Spinal cord (tissue), 10 donors: ENCODE measurements around the gene CABP4. TPM values are rescaled to one million over a fixed set of nuclear protein-coding genes. Genes with fewer than 3 reads are reported as not detected.
A peak's percentile ranks its signal among the peaks of the same experiment; 100 is the strongest.
"Not testable (repeated sequence)": the region's sequence is repeated elsewhere in the genome, so short reads cannot be mapped to it uniquely, and the experiment has no call there.

Experiments used
- DNase-seq, 6 donors: peaks; one replicate each; pipeline versions ENCODE4 v3.0.0 to v3.0.0-alpha.2; 2013 to 2015; ENCODE audit warnings: low spot score in 6 of 6, low read depth in 4 of 6
- H3K27ac ChIP-seq: one replicate; pipeline ENCODE4 v1.5.1; 2013; ENCODE audit warnings: low read depth, low read length, control low read depth
- H3K27me3 ChIP-seq: one replicate; pipeline ENCODE4 v1.6.1; 2013; ENCODE audit warnings: low read length; ENCODE audit not compliant: control insufficient read depth, insufficient read depth
- H3K36me3 ChIP-seq: one replicate; pipeline ENCODE4 v1.6.1; 2013; ENCODE audit warnings: low read length; ENCODE audit not compliant: control insufficient read depth, insufficient read depth
- H3K4me1 ChIP-seq: one replicate; pipeline ENCODE4 v1.6.1; 2013; ENCODE audit warnings: low read length; ENCODE audit not compliant: control insufficient read depth, insufficient read depth
- H3K4me3 ChIP-seq: one replicate; pipeline ENCODE4 v1.5.1; 2013; ENCODE audit warnings: low read depth, low read length, control low read depth
- H3K9me3 ChIP-seq: one replicate; pipeline ENCODE4 v1.6.1; 2013; ENCODE audit warnings: low read length; ENCODE audit not compliant: control insufficient read depth, insufficient read depth
- WGBS: methylation state at CpG from one replicate; pipeline ENCODE4 v1.1.5; 2013; ENCODE audit warnings: missing lambda C conversion rate; ENCODE audit not compliant: insufficient coverage; 5-methylcytosine and 5-hydroxymethylcytosine counted together
- polyA plus RNA-seq, 2 donors: library from polyadenylated mRNA; unstranded; fragments of 120-200 nt; gene quantifications; one replicate each; pipeline ENCODE4 v1.2.1, GENCODE V29; 2013; ENCODE audit not compliant: insufficient read length in 2 of 2
- total RNA-seq, 2 donors: library from RNA; depleted of rRNA in 1 of 2; stranded (reverse); fragments of 120-200 nt in 1 of 2; fragments of >200 nt in 1 of 2; gene quantifications; one replicate each; pipeline versions ENCODE4 v1.2.3 to v1.2.4, GENCODE V29; 2013 to 2014
- donor health status: healthy.

The CABP4 gene
- total and polyA plus RNA-seq, 4 donors: 0.30 to 0.67 (median 0.46) TPM

DNA sequence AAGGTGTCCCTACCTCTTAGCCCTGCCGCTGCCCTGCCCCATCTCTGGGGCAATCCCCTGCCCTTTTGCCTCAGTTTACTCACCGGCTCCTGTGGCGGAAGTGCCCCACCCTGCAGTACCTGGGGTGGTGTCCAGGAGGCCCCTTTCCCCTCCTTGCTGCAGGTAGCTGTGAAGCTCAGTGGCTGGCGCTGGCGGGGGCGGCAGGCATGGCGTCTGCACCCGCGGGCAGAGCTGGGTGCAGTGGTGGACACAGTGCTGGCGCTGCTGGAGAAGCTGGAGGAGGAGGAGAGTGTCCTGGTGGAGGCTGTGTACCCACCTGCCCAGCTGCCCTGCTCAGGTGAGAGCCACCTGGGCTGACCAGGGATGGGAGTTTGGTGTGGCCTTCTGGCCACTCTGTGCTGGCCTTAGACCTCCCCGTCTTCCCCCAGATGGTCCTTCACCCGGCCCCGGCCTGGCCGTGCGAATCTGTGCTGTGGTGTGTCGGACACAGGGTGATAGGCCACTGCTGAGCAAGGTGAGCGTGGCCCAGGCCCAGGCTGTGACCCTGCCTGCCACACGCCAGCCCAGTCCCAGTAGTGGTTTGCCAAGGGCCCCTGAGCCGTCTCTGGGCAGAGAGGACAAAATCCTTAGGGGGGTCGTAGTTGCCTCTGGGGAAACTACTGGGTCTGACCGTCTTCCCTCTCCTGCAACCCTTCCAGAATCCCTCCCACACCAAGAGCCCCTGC, 35.7 kb upstream of the CABP4 start:
- 96% methylated on average over 16 of the region's 21 CpGs for WGBS
- Histone ChIP-seq H3K27ac (no peak overlapping the region), H3K27me3 (peaks cover 8% of the 10 kb centered on the region), H3K4me1 (peaks cover 60% of the 10 kb centered on the region), H3K36me3 (peaks cover 26% of the 10 kb centered on the region), H3K4me3 (no peak overlapping the region), H3K9me3 (no peaks in the 10 kb centered on the region)
- DNase-seq: no peak

GRCh38 chr11:67420147-67420645, 35.0 kb upstream of the CABP4 start:
- Histone ChIP-seq H3K4me3 (peak overlapping the region; percentile 18), H3K27ac (no peak overlapping the region), H3K36me3 (peaks cover 27% of the 10 kb centered on the region), H3K27me3 (peaks cover under 1% of the 10 kb centered on the region), H3K9me3 (no peaks in the 10 kb centered on the region), H3K4me1 (peaks cover 55% of the 10 kb centered on the region)
- no peak for DNase-seq
- 41% methylated on average over 15 of the region's 15 CpGs for WGBS

- Histone ChIP-seq H3K36me3 (peaks cover 27% of the 10 kb centered on the region), H3K9me3 (no peaks in the 10 kb centered on the region), H3K4me1 (peaks cover 51% of the 10 kb centered on the region), H3K27me3 (no peaks in the 10 kb centered on the region), H3K4me3 (peak overlapping the region; percentile 26), H3K27ac (peak overlapping the region; percentile 52)
- WGBS: under 1% methylated on average over 97 of the region's 97 CpGs
- DNase-seq: peak; percentile 47 to 98 (median 88)
Measured at GRCh38 chr11:67420646-67421429, 34.3 kb upstream of the CABP4 start.

GRCh38 chr11:67421430-67422031, 33.6 kb upstream of the CABP4 start:
- H3K27ac ChIP-seq: peak overlapping the region; percentile 52
- H3K4me1 ChIP-seq: peaks cover 44% of the 10 kb centered on the region
- H3K9me3 ChIP-seq: no peaks in the 10 kb centered on the region

GRCh38 chr11:67422891-67423290, 32.3 kb upstream of the CABP4 start:
- Histone ChIP-seq H3K4me1 (peaks cover 39% of the 10 kb centered on the region), H3K4me3 (no peak overlapping the region), H3K27ac (no peak overlapping the region), H3K36me3 (peaks cover 21% of the 10 kb centered on the region), H3K27me3 (no peaks in the 10 kb centered on the region), H3K9me3 (no peaks in the 10 kb centered on the region)
- no peak for DNase-seq
- 66% methylated on average over 6 of the region's 6 CpGs for WGBS

More at GRCh38 chr11:67421430-67422031, 33.6 kb upstream of the CABP4 start:
- Histone ChIP-seq H3K36me3 (peaks cover 27% of the 10 kb centered on the region), H3K27me3 (no peaks in the 10 kb centered on the region), H3K4me3 (peak overlapping the region; percentile 26)
- WGBS: 74% methylated on average over 20 of the region's 22 CpGs
- no peak for DNase-seq

GRCh38 chr11:67423466-67423865, 31.7 kb upstream of the CABP4 start:
- Histone ChIP-seq H3K4me1 (peaks cover 35% of the 10 kb centered on the region), H3K9me3 (no peaks in the 10 kb centered on the region), H3K27ac (no peak overlapping the region), H3K36me3 (peaks cover 21% of the 10 kb centered on the region), H3K27me3 (no peaks in the 10 kb centered on the region), H3K4me3 (no peak overlapping the region)
- 91% methylated on average over 13 of the region's 13 CpGs for WGBS
- DNase-seq: no peak

GRCh38 chr11:67423891-67424613, 31.1 kb upstream of the CABP4 start:
- Histone ChIP-seq H3K4me1 (peaks cover 34% of the 10 kb centered on the region), H3K4me3 (no peak overlapping the region)
- WGBS: 81% methylated on average over 34 of the region's 34 CpGs

DNA sequence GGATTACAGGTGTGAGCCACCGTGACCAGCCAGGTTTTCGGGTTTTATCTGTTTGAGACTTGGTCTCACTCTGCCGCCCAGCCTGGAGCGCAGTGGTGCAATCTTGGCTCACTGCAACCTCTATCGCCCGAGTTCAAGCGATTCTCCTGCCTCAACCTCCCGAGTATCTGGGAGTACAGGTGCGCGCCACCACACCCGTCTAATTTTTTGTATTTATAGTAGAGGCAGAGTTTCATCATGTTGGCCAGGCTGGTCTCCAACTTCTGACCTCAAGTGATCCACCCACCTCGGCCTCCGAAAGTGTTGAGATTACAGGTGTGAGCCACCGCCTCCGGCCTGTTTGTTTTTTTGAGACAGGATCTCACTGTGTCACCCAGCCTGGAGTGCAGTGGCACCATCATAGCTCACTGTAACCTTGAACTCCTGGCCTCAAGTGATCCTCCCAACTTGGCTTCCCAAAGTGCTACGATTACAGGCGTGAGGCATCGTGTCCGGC, 27.7 kb upstream of the CABP4 start:
- H3K36me3 ChIP-seq: peaks cover 48% of the 10 kb centered on the region
- not testable (repeated sequence) for DNase-seq, H3K27me3 ChIP-seq, H3K9me3 ChIP-seq
- H3K27ac ChIP-seq: peak overlapping the region; percentile 91
- H3K4me1 ChIP-seq: peaks cover 22% of the 10 kb centered on the region
- WGBS: 92% methylated on average over 10 of the region's 19 CpGs
- H3K4me3 ChIP-seq: peak overlapping the region; percentile 80

More at GRCh38 chr11:67423891-67424613, 31.1 kb upstream of the CABP4 start:
- Histone ChIP-seq H3K36me3 (peaks cover 18% of the 10 kb centered on the region), H3K27me3 (no peaks in the 10 kb centered on the region), H3K27ac (no peak overlapping the region), H3K9me3 (no peaks in the 10 kb centered on the region)
- no peak for DNase-seq
